IMR-90 (cell line): ENCODE measurements around the gene MRAP2. TPM values are rescaled to one million over a fixed set of nuclear protein-coding genes. Genes with fewer than 3 reads are reported as not detected.

Experiments used
- ATAC-seq: fragments of 200-7000 bp; cut with Tn5 transposase; 2 replicates; pipeline ENCODE4 v1.9.1; 2020; ENCODE audit warnings: low read depth, mild to moderate bottlenecking, moderate library complexity
- BruUV-seq: library from RNA; stranded (reverse); fragments of 400-500 nt; replicated peaks from 2 replicates; lab custom pipeline; 2021; lab: Mats Ljungman, UMichigan
- CTCF ChIA-PET: fragments of 300-600 bp; formaldehyde crosslinking; extraction: SDS; loops from one replicate; lab custom pipeline; 2021; ENCODE audit warnings: antibody characterized with exemption; lab: Yijun Ruan, JAX
- POLR2A ChIA-PET: fragments of 300-600 bp; sonication (Branson Sonifier 250); formaldehyde crosslinking; loops from one replicate; lab custom pipeline; 2022; ENCODE audit warnings: antibody characterized with exemption; ENCODE audit not compliant: unreplicated experiment; lab: Charles Lee
- DNase-seq: peaks from one replicate; pipeline ENCODE4 v3.0.0; 2013
- H2AFZ ChIP-seq: replicated peaks from 2 replicates; pipeline ENCODE3; 2013; ENCODE audit warnings: low read length, mild to moderate bottlenecking; ENCODE audit not compliant: poor library complexity
- H2AK5ac ChIP-seq: 2 replicates; pipeline ENCODE4 v1.6.1; 2013; ENCODE audit warnings: low read depth, low read length, inconsistent platforms
- H2AK9ac ChIP-seq: replicated peaks from 2 replicates; pipeline ENCODE3; 2013; ENCODE audit warnings: mild to moderate bottlenecking, low read depth, low read length, moderate library complexity; ENCODE audit not compliant: poor library complexity
- H2BK120ac ChIP-seq: 2 replicates; pipeline ENCODE4 v1.6.1; 2013; ENCODE audit warnings: low read depth, low read length, inconsistent platforms
- H2BK15ac ChIP-seq: 3 replicates; pipeline ENCODE4 v1.6.1; 2013; ENCODE audit warnings: low read depth, low read length, inconsistent platforms
- H2BK20ac ChIP-seq: 2 replicates; pipeline ENCODE4 v1.6.1; 2013; ENCODE audit warnings: low read depth, mild to moderate bottlenecking, inconsistent platforms, low read length, moderate library complexity
- H2BK5ac ChIP-seq: 2 replicates; pipeline ENCODE4 v1.6.1; 2013; ENCODE audit warnings: mild to moderate bottlenecking, low read depth, low read length, inconsistent platforms; ENCODE audit not compliant: poor library complexity, severe bottlenecking
- H3K14ac ChIP-seq: replicated peaks from 2 replicates; pipeline ENCODE4 v1.6.1; 2013; ENCODE audit warnings: low read depth, low read length, inconsistent platforms
- H3K18ac ChIP-seq: 2 replicates; pipeline ENCODE4 v1.6.1; 2013; ENCODE audit warnings: low read depth, low read length, control low read depth
- H3K23ac ChIP-seq: 2 replicates; pipeline ENCODE4 v1.6.1; 2013; ENCODE audit warnings: low read depth, low read length, inconsistent platforms
- H3K27ac ChIP-seq: 2 replicates; pipeline ENCODE4 v1.5.1; 2013; ENCODE audit warnings: mild to moderate bottlenecking, control low read depth, low read length; ENCODE audit not compliant: insufficient read depth
- H3K27me3 ChIP-seq: 2 replicates; pipeline ENCODE4 v1.6.1; 2013; ENCODE audit warnings: low read length; ENCODE audit not compliant: control insufficient read depth, insufficient read depth
- H3K36me3 ChIP-seq: 2 replicates; pipeline ENCODE4 v1.6.1; 2013; ENCODE audit warnings: low read length, mixed read lengths; ENCODE audit not compliant: control insufficient read depth, insufficient read depth
- H3K4ac ChIP-seq: 2 replicates; pipeline ENCODE4 v1.6.1; 2013; ENCODE audit warnings: low read depth, low read length, inconsistent platforms
- H3K4me1 ChIP-seq: 2 replicates; pipeline ENCODE4 v1.6.1; 2013; ENCODE audit warnings: low read length, mixed read lengths; ENCODE audit not compliant: control insufficient read depth, insufficient read depth
- H3K4me2 ChIP-seq: 2 replicates; pipeline ENCODE4 v1.6.1; 2013; ENCODE audit warnings: low read depth, mild to moderate bottlenecking, control low read depth, low read length, moderate library complexity
- H3K4me3 ChIP-seq: 2 replicates; pipeline ENCODE4 v1.5.1; 2013; ENCODE audit warnings: low read depth, mild to moderate bottlenecking, control low read depth, low read length, moderate library complexity; ENCODE audit not compliant: insufficient read depth
- H3K56ac ChIP-seq: 2 replicates; pipeline ENCODE4 v1.6.1; 2013; ENCODE audit warnings: low read length, inconsistent platforms; ENCODE audit not compliant: insufficient read depth; ENCODE audit errors: extremely low read depth
- H3K79me1 ChIP-seq, 2 experiments: 2 replicates each; pipeline ENCODE4 v1.6.1; 2013; ENCODE audit warnings: low read length in 2 of 2, inconsistent platforms in 1 of 2, low read depth in 1 of 2
- H3K9ac ChIP-seq: 2 replicates; pipeline ENCODE4 v1.6.1; 2013; ENCODE audit warnings: low read depth, low read length, control low read depth
- H3K9me1 ChIP-seq: 2 replicates; pipeline ENCODE4 v1.6.1; 2013; ENCODE audit warnings: low read length, inconsistent platforms; ENCODE audit not compliant: insufficient read depth
- H3K9me3 ChIP-seq: 2 replicates; pipeline ENCODE4 v1.6.1; 2013; ENCODE audit warnings: low read length; ENCODE audit not compliant: control insufficient read depth, insufficient read depth
- H4K20me1 ChIP-seq: 2 replicates; pipeline ENCODE4 v1.6.1; 2013; ENCODE audit warnings: low read length, inconsistent platforms; ENCODE audit not compliant: insufficient read depth
- H4K5ac ChIP-seq: 2 replicates; pipeline ENCODE4 v1.6.1; 2013; ENCODE audit warnings: mild to moderate bottlenecking, low read depth, low read length, control low read depth
- H4K8ac ChIP-seq, 2 experiments: 2 replicates each; pipeline ENCODE4 v1.6.1; 2013; ENCODE audit warnings: low read depth in 2 of 2, low read length in 2 of 2, control low read depth in 1 of 2, inconsistent platforms in 1 of 2
- H4K91ac ChIP-seq: 2 replicates; pipeline ENCODE4 v1.6.1; 2013; ENCODE audit warnings: low read depth, low read length, inconsistent platforms; ENCODE audit not compliant: insufficient read depth
- BHLHE40 ChIP-seq: fragments of 150-350 bp; IDR thresholded peaks from 2 replicates; pipeline ENCODE4 v1.6.1; 2016; ENCODE audit warnings: mild to moderate bottlenecking, low read depth, low read length
- CEBPB ChIP-seq: IDR thresholded peaks from 2 replicates; pipeline ENCODE4 v1.6.1; 2012; ENCODE audit warnings: low read depth, low read length, improper control_type of control experiment
- CTCF ChIP-seq: conservative IDR thresholded peaks from 2 replicates; pipeline ENCODE4 v1.5.1; 2012; ENCODE audit warnings: mild to moderate bottlenecking, low read depth, low read length, improper control_type of control experiment
- ELK1 ChIP-seq: fragments of 150-350 bp; IDR thresholded peaks from 2 replicates; pipeline ENCODE4 v1.6.1; 2016; ENCODE audit warnings: low read depth, mild to moderate bottlenecking, low read length, moderate library complexity, borderline replicate concordance
- FOS ChIP-seq: fragments of 150-350 bp; IDR thresholded peaks from 2 replicates; pipeline ENCODE4 v1.6.1; 2016; ENCODE audit warnings: low read depth, low read length
- MAFK ChIP-seq: IDR thresholded peaks from 2 replicates; pipeline ENCODE4 v1.6.1; 2012; ENCODE audit warnings: low read depth, low read length, improper control_type of control experiment
- MAZ ChIP-seq: IDR thresholded peaks from 2 replicates; pipeline ENCODE4 v1.6.1; 2012; ENCODE audit warnings: low read depth, mild to moderate bottlenecking, low read length, improper control_type of control experiment, moderate library complexity, borderline replicate concordance
- MXI1 ChIP-seq: IDR thresholded peaks from 2 replicates; pipeline ENCODE4 v1.6.1; 2012; ENCODE audit warnings: low read depth, mild to moderate bottlenecking, low read length, moderate library complexity, borderline replicate concordance
- NFE2L2 ChIP-seq: fragments of 150-350 bp; IDR thresholded peaks from 2 replicates; pipeline ENCODE4 v1.6.1; 2016; ENCODE audit warnings: low read depth, mild to moderate bottlenecking, low read length
- POLR2A ChIP-seq: IDR thresholded peaks from 2 replicates; pipeline ENCODE4 v1.6.1; 2012; ENCODE audit warnings: mild to moderate bottlenecking, low read depth, low read length
- RCOR1 ChIP-seq: IDR thresholded peaks from 2 replicates; pipeline ENCODE4 v1.6.1; 2012; ENCODE audit warnings: mild to moderate bottlenecking, low read length, improper control_type of control experiment; ENCODE audit not compliant: insufficient replicate concordance
- SMC3 ChIP-seq: fragments of 150-350 bp; IDR thresholded peaks from 2 replicates; pipeline ENCODE4 v1.6.1; 2016; ENCODE audit warnings: low read depth, mild to moderate bottlenecking, antibody characterized with exemption, low read length, moderate library complexity
- dilution Hi-C: fragments of 300-500 bp; cut with HindIII; formaldehyde crosslinking; loops from one replicate; pipeline ENCODE4 v1.14.3; 2018; ENCODE audit warnings: low sequenced_read_pairs; ENCODE audit not compliant: unreplicated experiment
- in situ Hi-C: fragments of 300-500 bp; cut with MboI; formaldehyde crosslinking; loops from 3 replicates; pipeline ENCODE4 v1.14.3; 2019; ENCODE audit warnings: low sequenced_read_pairs, inconsistent platforms, mixed read lengths
- intact Hi-C: fragments of 100-400 bp; cut with micrococcal nuclease; formaldehyde crosslinking; loops from 2 replicates; pipeline ENCODE4 v1.10.0; 2022
- polyA plus RNA-seq, 3 experiments: library from polyadenylated mRNA; depleted of rRNA; stranded (reverse); fragments of >200 nt; gene quantifications; 2 replicates each; pipeline ENCODE4 v1.2.3, GENCODE V29; 2012; ENCODE audit warnings: low replicate concordance in 1 of 3
- total RNA-seq: library from RNA; depleted of rRNA; stranded (reverse); fragments of >200 nt; gene quantifications from 2 replicates; pipeline ENCODE4 v1.2.3, GENCODE V29; 2012

MRAP2 gene
- total and polyA plus RNA-seq, 2 of the 4 experiments (the other 2 are of a cell fraction): 0.03 TPM; not detected in 1

GRCh38 chr6:84095156-84095555 is 61.6 kb downstream of the MRAP2 start:
- in situ Hi-C loops (no loop called here), dilution Hi-C loops (no loop called here), intact Hi-C loops (no loop called here)
- no peak overlapping the region for H2BK5ac ChIP-seq
- H2AK9ac ChIP-seq: no peak overlapping the region
- no peaks in the 10 kb centered on the region for H3K27me3 ChIP-seq
- H2BK120ac ChIP-seq: no peak overlapping the region
- no peak overlapping the region for H2BK15ac ChIP-seq
- ChIA-PET POLR2A (no interaction called here), CTCF (interaction anchor here (1.3 kb wide), 1 partner anchor 12 kb away, joined by 3 read pairs; no protein-coding TSS in a partner anchor)
- H4K20me1 ChIP-seq: no peaks in the 10 kb centered on the region
- no peak overlapping the region for H3K9ac ChIP-seq
- no peak overlapping the region for H4K5ac ChIP-seq
- no TSS peak for BruUV-seq
- no peaks in the 10 kb centered on the region for H3K9me1 ChIP-seq
- H2AFZ ChIP-seq: no peak overlapping the region
- no peaks in the 10 kb centered on the region for H3K4me1 ChIP-seq
- no peak overlapping the region for H2BK20ac ChIP-seq
- H3K56ac ChIP-seq: no peak overlapping the region
- H3K23ac ChIP-seq: no peak overlapping the region
- H4K8ac ChIP-seq: no peak overlapping the region
- no peaks in the 10 kb centered on the region for H3K79me1 ChIP-seq
- H3K4me2 ChIP-seq: no peak overlapping the region
- no peak overlapping the region for H4K91ac ChIP-seq
- H3K27ac ChIP-seq: no peak overlapping the region
- ATAC-seq (no peak), DNase-seq (no peak)
- H3K36me3 ChIP-seq: no peaks in the 10 kb centered on the region
- H3K9me3 ChIP-seq: no peaks in the 10 kb centered on the region
- no peak overlapping the region for H3K14ac ChIP-seq
- no peak overlapping the region for H3K4me3 ChIP-seq
- H3K18ac ChIP-seq: no peak overlapping the region
- H2AK5ac ChIP-seq: no peak overlapping the region
- TF ChIP-seq FOS (no peak), CEBPB (no peak), CTCF (no peak), BHLHE40 (no peak), RCOR1 (no peak), POLR2A (no peak), NFE2L2 (no peak), MAFK (no peak), MAZ (no peak), ELK1 (no peak), MXI1 (no peak), SMC3 (no peak)
- no peak overlapping the region for H3K4ac ChIP-seq
